Measurements from ENCODE around the gene CLEC4G.
A peak's percentile ranks its signal among the peaks of the same experiment; 100 is the strongest.

The CLEC4G gene

GRCh38 chr19:7691497-7691896, 40.4 kb downstream of the CLEC4G start:
- DNase-seq: no peak

- no peak for DNase-seq
Measured at GRCh38 chr19:7690779-7691258, 41.1 kb downstream of the CLEC4G start.

- no peak for DNase-seq
Measured at GRCh38 chr19:7689165-7689564, 42.7 kb downstream of the CLEC4G start.

- no peak for DNase-seq
Measured at GRCh38 chr19:7687177-7687576, 44.7 kb downstream of the CLEC4G start.

GRCh38 chr19:7685546-7686445, 46.1 kb downstream of the CLEC4G start:
- no peak for DNase-seq

- DNase-seq: no peak
Measured at GRCh38 chr19:7682175-7682855, 49.6 kb downstream of the CLEC4G start.

GRCh38 chr19:7681340-7682174, 50.4 kb downstream of the CLEC4G start:
- peak; percentile 84 to 87 for DNase-seq

- DNase-seq: peak; percentile 73 to 92
Measured at GRCh38 chr19:7680606-7681339, 51.1 kb downstream of the CLEC4G start, which contains the start of gene TRAPPC5. TRAPPC5 (plus strand) TSS chr19:7680833; CDS start chr19:7682254, 1,421 bp downstream.

- DNase-seq: no peak
Measured at GRCh38 chr19:7679771-7680605, 51.9 kb downstream of the CLEC4G start.

GRCh38 chr19:7678971-7679751, 52.7 kb downstream of the CLEC4G start:
- DNase-seq: peak in 1 of 2 donors; percentile 40

Measured in inflammatory macrophage treated with lipopolysaccharide for 1 hour (primary cell).